GM13977 (cell line): ENCODE results near the gene MRE11.
"Not testable (repeated sequence)": the region's sequence is repeated elsewhere in the genome, so short reads cannot be mapped to it uniquely, and the experiment has no call there.

Experiments used
- DNase-seq: peaks from one replicate; pipeline ENCODE4 v3.0.0; 2012; ENCODE audit warnings: low spot score
- in situ Hi-C: fragments of 300-500 bp; cut with MboI; formaldehyde crosslinking; loops from one replicate; pipeline ENCODE4 v1.12.0; 2022; ENCODE audit warnings: low sequenced_read_pairs, low pct_unique_long_range_greater_than_20kb, mixed read lengths, inconsistent platforms; ENCODE audit not compliant: unreplicated experiment
- TF ChIP-seq, protein P1 (sequence below): IDR thresholded peaks from 2 replicates; pipeline ENCODE4 v1.5.1; 2012; ENCODE audit warnings: mild to moderate bottlenecking, control low read depth; ENCODE audit not compliant: insufficient read depth; ENCODE audit errors: extremely low read depth, missing control alignments

Gene MRE11

DNA sequence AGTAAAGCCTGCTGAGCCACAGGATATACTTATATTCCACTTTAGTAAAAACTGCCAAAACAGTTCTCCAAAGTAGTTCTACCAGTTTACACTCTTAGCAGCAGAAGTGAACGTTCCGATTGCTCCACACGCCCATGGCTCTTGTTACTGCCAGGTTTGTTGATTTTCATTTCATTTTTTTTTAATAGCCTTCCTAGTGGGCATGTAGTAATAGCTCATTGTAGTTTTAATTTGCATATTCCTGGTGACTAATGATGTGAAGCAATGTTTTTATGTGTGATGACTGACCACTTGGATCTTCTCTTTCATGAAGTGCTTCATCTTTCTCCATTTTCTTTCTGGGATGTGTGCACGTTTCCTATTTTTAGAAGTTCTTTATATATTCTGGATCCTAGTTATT is 13.8 kb upstream of the MRE11 start:
- TF ChIP-seq, protein P1, sequence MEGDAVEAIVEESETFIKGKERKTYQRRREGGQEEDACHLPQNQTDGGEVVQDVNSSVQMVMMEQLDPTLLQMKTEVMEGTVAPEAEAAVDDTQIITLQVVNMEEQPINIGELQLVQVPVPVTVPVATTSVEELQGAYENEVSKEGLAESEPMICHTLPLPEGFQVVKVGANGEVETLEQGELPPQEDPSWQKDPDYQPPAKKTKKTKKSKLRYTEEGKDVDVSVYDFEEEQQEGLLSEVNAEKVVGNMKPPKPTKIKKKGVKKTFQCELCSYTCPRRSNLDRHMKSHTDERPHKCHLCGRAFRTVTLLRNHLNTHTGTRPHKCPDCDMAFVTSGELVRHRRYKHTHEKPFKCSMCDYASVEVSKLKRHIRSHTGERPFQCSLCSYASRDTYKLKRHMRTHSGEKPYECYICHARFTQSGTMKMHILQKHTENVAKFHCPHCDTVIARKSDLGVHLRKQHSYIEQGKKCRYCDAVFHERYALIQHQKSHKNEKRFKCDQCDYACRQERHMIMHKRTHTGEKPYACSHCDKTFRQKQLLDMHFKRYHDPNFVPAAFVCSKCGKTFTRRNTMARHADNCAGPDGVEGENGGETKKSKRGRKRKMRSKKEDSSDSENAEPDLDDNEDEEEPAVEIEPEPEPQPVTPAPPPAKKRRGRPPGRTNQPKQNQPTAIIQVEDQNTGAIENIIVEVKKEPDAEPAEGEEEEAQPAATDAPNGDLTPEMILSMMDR: no peak
- in situ Hi-C loops: loop anchor here (10.0 to 25.0 kb wide), 2 partner anchors 333 to 595 kb away; no protein-coding TSS in a partner anchor
- DNase-seq: no peak

- in situ Hi-C loops: loop anchor here (10.0 to 25.0 kb wide), 2 partner anchors 332 to 594 kb away; no protein-coding TSS in a partner anchor
- not testable (repeated sequence) for DNase-seq
Observed at GRCh38 chr11:94506513-94506912, 12.9 kb upstream of the MRE11 start.

DNA sequence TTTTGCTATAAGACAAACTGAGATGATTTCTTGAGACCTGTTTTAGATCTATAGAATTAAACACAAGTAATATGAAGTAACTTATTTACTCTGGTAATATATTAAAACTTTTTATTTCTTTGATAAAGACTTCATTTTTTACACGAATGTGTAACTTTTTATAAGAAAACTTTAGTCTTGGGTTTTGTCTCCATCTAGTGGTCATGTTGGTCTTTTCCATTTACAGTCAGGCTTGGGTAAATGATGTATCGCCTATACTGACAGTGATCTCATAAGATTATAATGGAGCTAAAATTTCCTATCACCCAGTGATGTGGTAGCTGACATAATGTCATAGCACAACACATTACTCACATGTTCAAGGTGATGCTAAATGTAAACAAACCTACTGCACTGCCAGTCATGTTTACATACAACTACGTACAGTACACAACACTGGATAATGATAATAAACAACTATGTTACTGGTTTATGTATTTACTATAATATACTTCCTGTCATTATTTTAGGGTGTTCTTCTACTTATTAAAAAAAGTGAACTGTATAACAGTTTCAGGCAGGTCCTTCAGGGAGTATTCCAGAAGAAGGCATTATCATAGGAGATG is 11.1 kb upstream of the MRE11 start:
- peak; percentile 48 for DNase-seq
- in situ Hi-C loops: loop anchor here (5.0 to 25.0 kb wide), 3 partner anchors 182 to 592 kb away; no protein-coding TSS in a partner anchor
- TF ChIP-seq, protein P1: peak; percentile 51

- in situ Hi-C loops: loop anchor here (5.0 to 25.0 kb wide), 3 partner anchors 179 to 589 kb away; no protein-coding TSS in a partner anchor
- no peak for DNase-seq
- TF ChIP-seq, protein P1: peak; percentile 25
Observed at GRCh38 chr11:94501522-94501921, 7.9 kb upstream of the MRE11 start.

GRCh38 chr11:94500181-94500580 is 6.5 kb upstream of the MRE11 start:
- no peak for DNase-seq
- in situ Hi-C loops: loop anchor here (5.0 to 25.0 kb wide), 3 partner anchors 178 to 588 kb away; no protein-coding TSS in a partner anchor
- TF ChIP-seq, protein P1: no peak

GRCh38 chr11:94494126-94494680 is 559 bp upstream of the MRE11 start:
- TF ChIP-seq, protein P1: no peak
- in situ Hi-C loops: no loop called here

GRCh38 chr11:94486068-94486467 is 7.6 kb downstream of the MRE11 start:
- TF ChIP-seq, protein P1: no peak
- no peak for DNase-seq
- in situ Hi-C loops: no loop called here

More at GRCh38 chr11:94494126-94494680, 559 bp upstream of the MRE11 start:
- DNase-seq: no peak
